Activated T-cell treated with anti-CD3 and anti-CD28 coated beads, Interleukin-2, amount 50 U/mL, for 72 hours (primary cell): ENCODE measurements around the gene MAST2. TPM values are rescaled to one million over a fixed set of nuclear protein-coding genes. Genes with fewer than 3 reads are reported as not detected.
"Not testable (repeated sequence)": the region's sequence is repeated elsewhere in the genome, so short reads cannot be mapped to it uniquely, and the experiment has no call there.

Experiments used
- ATAC-seq, 2 donors: fragments of 150-1000 bp; cut with Tn5 transposase; replicated peaks in 1 of 2; 2 replicates each; pipeline ENCODE4 v1.10.0; 2021; ENCODE audit warnings: moderate library complexity in 2 of 2, mild to moderate bottlenecking in 1 of 2
- DNase-seq, 2 donors: peaks; one replicate each; pipeline ENCODE4 v3.0.0; 2021 to 2022; ENCODE audit warnings: mixed read lengths in 1 of 2
- H3K27ac Mint-ChIP-seq: one replicate; pipeline ENCODE4 v1.8.0; 2022; ENCODE audit warnings: mild to moderate bottlenecking, moderate library complexity, mixed read lengths
- H3K27me3 Mint-ChIP-seq: one replicate; pipeline ENCODE4 v1.8.0; 2022; ENCODE audit warnings: low read depth, mixed read lengths
- H3K36me3 Mint-ChIP-seq, 2 donors: one replicate each; pipeline ENCODE4 v1.8.0; 2022; ENCODE audit warnings: mixed read lengths in 2 of 2, mild to moderate bottlenecking in 1 of 2; ENCODE audit not compliant: insufficient read depth in 2 of 2
- H3K4me1 Mint-ChIP-seq: one replicate; pipeline ENCODE4 v1.8.0; 2022; ENCODE audit warnings: low read depth, mixed read lengths
- H3K4me3 Mint-ChIP-seq, 2 donors: one replicate each; pipeline ENCODE4 v1.8.0; 2022; ENCODE audit warnings: mild to moderate bottlenecking in 2 of 2, mixed read lengths in 2 of 2, moderate library complexity in 2 of 2
- H3K9me3 Mint-ChIP-seq, 2 donors: one replicate each; pipeline ENCODE4 v1.8.0; 2022; ENCODE audit warnings: mixed read lengths in 2 of 2
- total RNA-seq, 2 donors: library from RNA; stranded (reverse); gene quantifications; one replicate each; pipeline ENCODE4 v1.2.3, GENCODE V29; 2022

The MAST2 gene
- total RNA-seq, 2 donors from 2014 or later: 20.7 to 21.0 TPM

- Mint-ChIP-seq H3K9me3 (no peaks in the 10 kb centered on the region), H3K27me3 (no peaks in the 10 kb centered on the region), H3K4me3 (no peak overlapping the region), H3K36me3 (no peaks in the 10 kb centered on the region), H3K27ac (no peak overlapping the region), H3K4me1 (peaks cover 9% of the 10 kb centered on the region)
- DNase-seq: no peak
- ATAC-seq: no peak
Measured at GRCh38 chr1:45870500-45870899, 67.1 kb downstream of the MAST2 start.

- ATAC-seq, H3K9me3 Mint-ChIP-seq, H3K27me3 Mint-ChIP-seq, H3K36me3 Mint-ChIP-seq, H3K4me3 Mint-ChIP-seq, H3K27ac Mint-ChIP-seq, DNase-seq, H3K4me1 Mint-ChIP-seq: not testable (repeated sequence)
Measured at GRCh38 chr1:45872173-45872801, 68.9 kb downstream of the MAST2 start.

- Mint-ChIP-seq H3K27me3 (no peaks in the 10 kb centered on the region), H3K4me3 (no peak overlapping the region), H3K27ac (no peak overlapping the region), H3K36me3 (no peaks in the 10 kb centered on the region), H3K9me3 (no peaks in the 10 kb centered on the region), H3K4me1 (no peaks in the 10 kb centered on the region)
- no peak for ATAC-seq
- no peak for DNase-seq
Measured at GRCh38 chr1:45876000-45876617, 72.7 kb downstream of the MAST2 start.

GRCh38 chr1:45877264-45877663 is 73.9 kb downstream of the MAST2 start:
- ATAC-seq (no peak), DNase-seq (no peak)
- no peaks in the 10 kb centered on the region for H3K9me3 Mint-ChIP-seq
- H3K27me3 Mint-ChIP-seq: no peaks in the 10 kb centered on the region
- no peaks in the 10 kb centered on the region for H3K4me1 Mint-ChIP-seq
- no peak overlapping the region for H3K4me3 Mint-ChIP-seq
- no peak overlapping the region for H3K27ac Mint-ChIP-seq
- no peaks in the 10 kb centered on the region for H3K36me3 Mint-ChIP-seq

GRCh38 chr1:45879885-45880598 is 76.6 kb downstream of the MAST2 start:
- no peak overlapping the region for H3K4me3 Mint-ChIP-seq
- no peak for ATAC-seq
- H3K27me3 Mint-ChIP-seq: no peaks in the 10 kb centered on the region
- H3K36me3 Mint-ChIP-seq: no peaks in the 10 kb centered on the region
- H3K9me3 Mint-ChIP-seq: no peaks in the 10 kb centered on the region
- DNase-seq: no peak
- no peak overlapping the region for H3K27ac Mint-ChIP-seq
- no peaks in the 10 kb centered on the region for H3K4me1 Mint-ChIP-seq

- ATAC-seq: no peak
- no peak for DNase-seq
- H3K36me3 Mint-ChIP-seq: no peaks in the 10 kb centered on the region
- H3K4me3 Mint-ChIP-seq: no peak overlapping the region
- no peak overlapping the region for H3K27ac Mint-ChIP-seq
- H3K4me1 Mint-ChIP-seq: no peaks in the 10 kb centered on the region
- no peaks in the 10 kb centered on the region for H3K27me3 Mint-ChIP-seq
- H3K9me3 Mint-ChIP-seq: no peaks in the 10 kb centered on the region
Measured at GRCh38 chr1:45880930-45881329, 77.5 kb downstream of the MAST2 start.

- H3K36me3 Mint-ChIP-seq: no peaks in the 10 kb centered on the region
- no peaks in the 10 kb centered on the region for H3K9me3 Mint-ChIP-seq
- H3K4me3 Mint-ChIP-seq: no peak overlapping the region
- no peak for DNase-seq
- no peak for ATAC-seq
- no peaks in the 10 kb centered on the region for H3K27me3 Mint-ChIP-seq
- H3K27ac Mint-ChIP-seq: no peak overlapping the region
- H3K4me1 Mint-ChIP-seq: peaks cover 18% of the 10 kb centered on the region
Measured at GRCh38 chr1:45883658-45884057, 80.2 kb downstream of the MAST2 start.

GRCh38 chr1:45884700-45885099 is 81.3 kb downstream of the MAST2 start:
- Mint-ChIP-seq H3K4me1 (peaks cover 18% of the 10 kb centered on the region), H3K27me3 (no peaks in the 10 kb centered on the region), H3K4me3 (no peak overlapping the region), H3K27ac (no peak overlapping the region), H3K9me3 (no peaks in the 10 kb centered on the region), H3K36me3 (no peaks in the 10 kb centered on the region)
- DNase-seq (no peak), ATAC-seq (no peak)

GRCh38 chr1:45886229-45886628 is 82.8 kb downstream of the MAST2 start:
- no peak for DNase-seq
- peaks cover 18% of the 10 kb centered on the region for H3K4me1 Mint-ChIP-seq
- peaks cover 3% of the 10 kb centered on the region in 2 donors for H3K36me3 Mint-ChIP-seq
- no peaks in the 10 kb centered on the region for H3K27me3 Mint-ChIP-seq
- H3K9me3 Mint-ChIP-seq: peaks cover 0 to 2% of the 10 kb centered on the region in 2 donors
- no peak overlapping the region for H3K4me3 Mint-ChIP-seq
- ATAC-seq: no peak
- no peak overlapping the region for H3K27ac Mint-ChIP-seq

GRCh38 chr1:45887156-45887842 is 83.9 kb downstream of the MAST2 start:
- Mint-ChIP-seq H3K4me3 (peak overlapping the region; percentile 11 to 62), H3K36me3 (peaks cover 3% of the 10 kb centered on the region in 2 donors), H3K27ac (peak overlapping the region; percentile 83), H3K4me1 (peaks cover 18% of the 10 kb centered on the region), H3K9me3 (peaks cover 0 to 2% of the 10 kb centered on the region in 2 donors), H3K27me3 (no peaks in the 10 kb centered on the region)
- ATAC-seq: peak; percentile 60 to 77
- DNase-seq: peak; percentile 6 to 8

- H3K27ac Mint-ChIP-seq: peak overlapping the region; percentile 3
- H3K9me3 Mint-ChIP-seq: peaks cover 0 to 2% of the 10 kb centered on the region in 2 donors
- H3K27me3 Mint-ChIP-seq: no peaks in the 10 kb centered on the region
- H3K36me3 Mint-ChIP-seq: peaks cover 3% of the 10 kb centered on the region in 2 donors
- no peak for DNase-seq
- H3K4me3 Mint-ChIP-seq: no peak overlapping the region
- ATAC-seq: no peak
- H3K4me1 Mint-ChIP-seq: peaks cover 18% of the 10 kb centered on the region
Measured at GRCh38 chr1:45890078-45890477, 86.7 kb downstream of the MAST2 start.

- peaks cover 0 to 2% of the 10 kb centered on the region in 2 donors for H3K9me3 Mint-ChIP-seq
- no peaks in the 10 kb centered on the region for H3K27me3 Mint-ChIP-seq
- H3K27ac Mint-ChIP-seq: no peak overlapping the region
- H3K4me3 Mint-ChIP-seq: no peak overlapping the region
- peaks cover 3% of the 10 kb centered on the region in 2 donors for H3K36me3 Mint-ChIP-seq
- ATAC-seq: no peak
- DNase-seq: no peak
- H3K4me1 Mint-ChIP-seq: peaks cover 18% of the 10 kb centered on the region
Measured at GRCh38 chr1:45891087-45891486, 87.7 kb downstream of the MAST2 start.
